KMS-11 (cell line): Measurements from ENCODE around the gene RPS19BP1.

Experiments
- H2AFZ ChIP-seq: fragments of 200-600 bp; sonication (generic); 2 replicates; pipeline ENCODE4 v1.6.1; 2016; ENCODE audit warnings: antibody characterized with exemption, mixed run types, low read depth
- H3K27ac ChIP-seq: fragments of 200-600 bp; sonication (generic); 2 replicates; pipeline ENCODE4 v1.6.1; 2016; ENCODE audit warnings: mild to moderate bottlenecking, mixed run types
- H3K27me3 ChIP-seq: fragments of 200-600 bp; sonication (generic); 2 replicates; pipeline ENCODE4 v1.6.1; 2017; ENCODE audit warnings: mild to moderate bottlenecking, low read depth, mixed run types, moderate library complexity; ENCODE audit not compliant: insufficient read depth
- H3K36me3 ChIP-seq: fragments of 200-600 bp; sonication (generic); 2 replicates; pipeline ENCODE4 v1.6.1; 2017; ENCODE audit warnings: mild to moderate bottlenecking, mixed run types; ENCODE audit not compliant: insufficient read depth
- H3K4me1 ChIP-seq: fragments of 200-600 bp; sonication (generic); 2 replicates; pipeline ENCODE4 v1.6.1; 2016; ENCODE audit warnings: mild to moderate bottlenecking, low read depth, mixed run types; ENCODE audit not compliant: poor library complexity, severe bottlenecking
- H3K4me2 ChIP-seq: fragments of 200-600 bp; sonication (generic); 2 replicates; pipeline ENCODE4 v1.7.0; 2016; ENCODE audit warnings: mild to moderate bottlenecking, mixed run types
- H3K4me3 ChIP-seq: fragments of 200-600 bp; sonication (generic); IDR thresholded peaks from 2 replicates; pipeline ENCODE4 v1.6.1; 2017; ENCODE audit warnings: low read depth, low read length, mixed read lengths; ENCODE audit not compliant: insufficient read depth
- H3K79me2 ChIP-seq: fragments of 200-600 bp; sonication (generic); 2 replicates; pipeline ENCODE4 v1.6.1; 2016; ENCODE audit warnings: low read depth, mixed run types; ENCODE audit not compliant: insufficient read depth
- H3K9ac ChIP-seq: fragments of 200-600 bp; sonication (generic); 2 replicates; pipeline ENCODE4 v1.6.1; 2016; ENCODE audit warnings: mild to moderate bottlenecking, mixed run types
- H4K20me1 ChIP-seq: fragments of 200-600 bp; sonication (generic); 2 replicates; pipeline ENCODE4 v1.6.1; 2016; ENCODE audit warnings: mild to moderate bottlenecking, mixed run types; ENCODE audit not compliant: insufficient read depth
- CTCF ChIP-seq: fragments of 200-600 bp; sonication (generic); conservative IDR thresholded peaks from 2 replicates; pipeline ENCODE4 v1.6.1; 2017; ENCODE audit warnings: low read depth, mild to moderate bottlenecking, antibody characterized with exemption, low read length, moderate library complexity, mixed read lengths

The RPS19BP1 gene

GRCh38 chr22:39492186-39492585, 40.4 kb downstream of the RPS19BP1 start:
- no peak for TF ChIP-seq CTCF
- Histone ChIP-seq H3K27me3 (no peaks in the 10 kb centered on the region), H3K79me2 (no peaks in the 10 kb centered on the region), H2AFZ (no peak overlapping the region), H3K9ac (no peak overlapping the region), H3K4me3 (no peak overlapping the region), H3K36me3 (no peaks in the 10 kb centered on the region), H4K20me1 (no peaks in the 10 kb centered on the region; the same call in 1 of the 2 replicates), H3K4me2 (no peak overlapping the region), H3K4me1 (peaks cover 18% of the 10 kb centered on the region), H3K27ac (no peak overlapping the region)

GRCh38 chr22:39491696-39492095, 40.9 kb downstream of the RPS19BP1 start:
- no peaks in the 10 kb centered on the region; the same call in 1 of the 2 replicates for H4K20me1 ChIP-seq
- no peak overlapping the region for H3K4me2 ChIP-seq
- no peak overlapping the region for H2AFZ ChIP-seq
- peaks cover 16% of the 10 kb centered on the region for H3K4me1 ChIP-seq
- H3K27ac ChIP-seq = no peak overlapping the region
- H3K36me3 ChIP-seq = no peaks in the 10 kb centered on the region
- no peaks in the 10 kb centered on the region for H3K27me3 ChIP-seq
- no peak for TF ChIP-seq CTCF
- no peak overlapping the region for H3K4me3 ChIP-seq
- no peak overlapping the region for H3K9ac ChIP-seq
- H3K79me2 ChIP-seq = no peaks in the 10 kb centered on the region

- H3K27ac ChIP-seq = no peak overlapping the region
- H3K27me3 ChIP-seq = no peaks in the 10 kb centered on the region
- H4K20me1 ChIP-seq = no peaks in the 10 kb centered on the region; the same call in 1 of the 2 replicates
- no peak for TF ChIP-seq CTCF
- H3K79me2 ChIP-seq = no peaks in the 10 kb centered on the region
- H3K9ac ChIP-seq = no peak overlapping the region
- no peak overlapping the region for H2AFZ ChIP-seq
- peaks cover 11% of the 10 kb centered on the region for H3K4me1 ChIP-seq
- H3K4me2 ChIP-seq = no peak overlapping the region
- no peak overlapping the region for H3K4me3 ChIP-seq
- no peaks in the 10 kb centered on the region for H3K36me3 ChIP-seq
Measured at GRCh38 chr22:39490966-39491680, 41.4 kb downstream of the RPS19BP1 start.

GRCh38 chr22:39490135-39490798, 42.3 kb downstream of the RPS19BP1 start:
- H3K9ac ChIP-seq = no peak overlapping the region

More at GRCh38 chr22:39490135-39490798, 42.3 kb downstream of the RPS19BP1 start:
- Histone ChIP-seq H2AFZ (no peak overlapping the region), H3K4me1 (peaks cover 9% of the 10 kb centered on the region), H3K36me3 (no peaks in the 10 kb centered on the region), H3K4me3 (no peak overlapping the region), H3K79me2 (0 out of 2 replicates have a peak, but pooled peaks cover under 1% of the 10 kb centered on the region), H4K20me1 (no peaks in the 10 kb centered on the region; the same call in 1 of the 2 replicates), H3K27ac (no peak overlapping the region), H3K27me3 (no peaks in the 10 kb centered on the region), H3K4me2 (no peak overlapping the region)
- TF ChIP-seq CTCF = no peak
